ENCODE measurements around the gene PMPCB.
"Not testable (repeated sequence)": the region's sequence is repeated elsewhere in the genome, so short reads cannot be mapped to it uniquely, and the experiment has no call there.

DNA sequence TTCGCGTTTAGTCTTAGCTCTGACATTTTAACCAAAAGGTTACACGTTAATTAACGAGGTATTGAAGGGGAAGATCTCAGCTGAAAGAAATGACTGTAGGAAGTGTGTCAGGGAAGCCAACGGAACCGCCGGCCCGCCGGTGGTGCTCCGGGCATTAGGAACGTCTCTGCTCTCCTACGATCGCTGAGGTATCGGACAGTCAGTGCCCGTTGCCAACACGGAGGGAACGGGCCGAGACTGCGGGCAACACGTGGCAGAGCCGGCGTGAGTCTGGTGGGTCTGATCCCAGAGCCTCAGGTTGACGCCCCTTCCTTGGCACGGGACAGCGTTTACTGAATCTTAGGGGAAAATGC is 16.5 kb upstream of the PMPCB start:
- TF ChIP-seq, protein P1, sequence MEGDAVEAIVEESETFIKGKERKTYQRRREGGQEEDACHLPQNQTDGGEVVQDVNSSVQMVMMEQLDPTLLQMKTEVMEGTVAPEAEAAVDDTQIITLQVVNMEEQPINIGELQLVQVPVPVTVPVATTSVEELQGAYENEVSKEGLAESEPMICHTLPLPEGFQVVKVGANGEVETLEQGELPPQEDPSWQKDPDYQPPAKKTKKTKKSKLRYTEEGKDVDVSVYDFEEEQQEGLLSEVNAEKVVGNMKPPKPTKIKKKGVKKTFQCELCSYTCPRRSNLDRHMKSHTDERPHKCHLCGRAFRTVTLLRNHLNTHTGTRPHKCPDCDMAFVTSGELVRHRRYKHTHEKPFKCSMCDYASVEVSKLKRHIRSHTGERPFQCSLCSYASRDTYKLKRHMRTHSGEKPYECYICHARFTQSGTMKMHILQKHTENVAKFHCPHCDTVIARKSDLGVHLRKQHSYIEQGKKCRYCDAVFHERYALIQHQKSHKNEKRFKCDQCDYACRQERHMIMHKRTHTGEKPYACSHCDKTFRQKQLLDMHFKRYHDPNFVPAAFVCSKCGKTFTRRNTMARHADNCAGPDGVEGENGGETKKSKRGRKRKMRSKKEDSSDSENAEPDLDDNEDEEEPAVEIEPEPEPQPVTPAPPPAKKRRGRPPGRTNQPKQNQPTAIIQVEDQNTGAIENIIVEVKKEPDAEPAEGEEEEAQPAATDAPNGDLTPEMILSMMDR (IDR thresholded peaks at IDR 0.05 in 4 of 5, conservative IDR thresholded peaks at IDR 0.05 in 1 of 5): not testable (repeated sequence)
- not testable (repeated sequence) for TF ChIP-seq POLR2A (IDR thresholded peaks at IDR 0.05)
